ENCODE data around the gene DIPK2A.

DNA sequence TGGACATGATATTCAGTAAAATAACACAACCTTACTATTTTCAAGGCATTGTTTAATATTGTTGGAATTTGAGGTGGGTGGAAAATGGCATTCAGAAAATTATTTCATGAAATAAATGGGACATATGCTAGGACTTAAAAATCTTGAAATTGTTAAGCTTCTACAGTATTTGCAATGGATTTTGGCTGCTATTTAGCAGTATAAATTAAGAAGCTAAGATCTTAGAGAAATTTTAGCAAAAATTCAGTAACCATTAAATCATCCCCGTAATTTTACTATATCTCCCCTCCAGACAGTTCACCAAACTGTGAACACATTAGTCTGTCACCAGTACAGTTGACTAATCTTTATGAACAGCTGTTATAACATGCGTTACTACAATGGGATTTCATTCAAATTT, 8.2 kb downstream of the DIPK2A start:
- TF ChIP-seq, protein P1, sequence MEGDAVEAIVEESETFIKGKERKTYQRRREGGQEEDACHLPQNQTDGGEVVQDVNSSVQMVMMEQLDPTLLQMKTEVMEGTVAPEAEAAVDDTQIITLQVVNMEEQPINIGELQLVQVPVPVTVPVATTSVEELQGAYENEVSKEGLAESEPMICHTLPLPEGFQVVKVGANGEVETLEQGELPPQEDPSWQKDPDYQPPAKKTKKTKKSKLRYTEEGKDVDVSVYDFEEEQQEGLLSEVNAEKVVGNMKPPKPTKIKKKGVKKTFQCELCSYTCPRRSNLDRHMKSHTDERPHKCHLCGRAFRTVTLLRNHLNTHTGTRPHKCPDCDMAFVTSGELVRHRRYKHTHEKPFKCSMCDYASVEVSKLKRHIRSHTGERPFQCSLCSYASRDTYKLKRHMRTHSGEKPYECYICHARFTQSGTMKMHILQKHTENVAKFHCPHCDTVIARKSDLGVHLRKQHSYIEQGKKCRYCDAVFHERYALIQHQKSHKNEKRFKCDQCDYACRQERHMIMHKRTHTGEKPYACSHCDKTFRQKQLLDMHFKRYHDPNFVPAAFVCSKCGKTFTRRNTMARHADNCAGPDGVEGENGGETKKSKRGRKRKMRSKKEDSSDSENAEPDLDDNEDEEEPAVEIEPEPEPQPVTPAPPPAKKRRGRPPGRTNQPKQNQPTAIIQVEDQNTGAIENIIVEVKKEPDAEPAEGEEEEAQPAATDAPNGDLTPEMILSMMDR (IDR thresholded peaks at IDR 0.05): no peak
- no peak for TF ChIP-seq POLR2AphosphoS5 (IDR thresholded peaks at IDR 0.05)
- no peak for TF ChIP-seq EP300 (IDR thresholded peaks at IDR 0.05)

All from suprapubic skin (tissue), 4 donors.